Measurements from ENCODE around the gene EYS. TPM values are rescaled to one million over a fixed set of nuclear protein-coding genes. Genes with fewer than 3 reads are reported as not detected.

The EYS gene
- total and polyA plus RNA-seq, 4 donors = 0.08 to 0.63 (median 0.36) TPM

- Histone ChIP-seq H3K36me3 (ENCODE audit: control insufficient read depth in 4 of 4, insufficient read depth in 3 of 4, low read depth in 1 of 4, low read length in 3 of 4) (no peaks in the 10 kb centered on the region), H3K9ac (ENCODE audit: low read depth in 1 of 2, low read length in 2 of 2) (no peak overlapping the region), H3K4me1 (ENCODE audit: control insufficient read depth in 4 of 4, insufficient read depth in 4 of 4, low read length in 3 of 4) (peaks cover 0 to 14% (median 3%) of the 10 kb centered on the region in 4 donors), H3K4me3 (ENCODE audit: low read depth in 1 of 3, low read length in 3 of 3) (no peak overlapping the region), H3K27ac (ENCODE audit: low read depth in 1 of 2, low read length in 2 of 2) (no peak overlapping the region), H3K27me3 (ENCODE audit: control insufficient read depth in 4 of 4, insufficient read depth in 4 of 4, low read length in 3 of 4) (no peaks in the 10 kb centered on the region), H3K9me3 (ENCODE audit: control insufficient read depth in 4 of 4, low read length in 3 of 4) (no peaks in the 10 kb centered on the region)
- TF ChIP-seq YY1 (IDR thresholded peaks at IDR 0.05) = no peak
- DNase-seq (ENCODE audit: low spot score) = no peak
Measured at GRCh38 chr6:63745784-63746183, 1961.2 kb downstream of the EYS start.

DNA sequence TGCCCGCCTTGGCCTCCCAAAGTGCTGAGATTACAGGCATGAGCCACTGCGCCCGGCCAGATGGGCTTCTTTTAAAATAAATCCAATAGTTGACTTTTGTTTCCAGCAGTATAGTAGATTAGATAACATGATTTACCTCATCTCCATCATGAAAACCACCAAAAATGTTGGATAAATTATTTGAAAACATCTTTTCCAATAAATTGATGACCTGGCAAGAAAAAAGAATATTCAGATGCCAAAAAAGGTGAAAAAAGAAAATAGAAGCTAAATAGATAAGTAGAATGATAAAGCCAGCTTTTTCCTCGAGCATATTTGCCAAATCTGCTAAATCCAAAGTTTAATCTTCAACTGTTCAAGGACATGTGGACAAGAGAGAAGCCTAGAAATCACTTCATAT lies 1962.2 kb downstream of the EYS start:
- DNase-seq (ENCODE audit: low spot score) = no peak
- Histone ChIP-seq H3K4me3 (ENCODE audit: low read depth in 1 of 3, low read length in 3 of 3) (no peak overlapping the region), H3K36me3 (ENCODE audit: control insufficient read depth in 4 of 4, insufficient read depth in 3 of 4, low read depth in 1 of 4, low read length in 3 of 4) (no peaks in the 10 kb centered on the region), H3K27me3 (ENCODE audit: control insufficient read depth in 4 of 4, insufficient read depth in 4 of 4, low read length in 3 of 4) (no peaks in the 10 kb centered on the region), H3K9me3 (ENCODE audit: control insufficient read depth in 4 of 4, low read length in 3 of 4) (no peaks in the 10 kb centered on the region), H3K27ac (ENCODE audit: low read depth in 1 of 2, low read length in 2 of 2) (no peak overlapping the region), H3K4me1 (ENCODE audit: control insufficient read depth in 4 of 4, insufficient read depth in 4 of 4, low read length in 3 of 4) (peaks cover 0 to 14% (median 3%) of the 10 kb centered on the region in 4 donors), H3K9ac (ENCODE audit: low read depth in 1 of 2, low read length in 2 of 2) (no peak overlapping the region)
- WGBS = 73% methylated on average over 4 of the region's 4 CpGs
- TF ChIP-seq HNF4G (IDR thresholded peaks at IDR 0.05) (no peak), RAD21 (IDR thresholded peaks at IDR 0.05) (no peak), YY1 (IDR thresholded peaks at IDR 0.05) (no peak), JUND (IDR thresholded peaks at IDR 0.05) (no peak), TAF1 (conservative IDR thresholded peaks at IDR 0.05) (no peak), SP1 (IDR thresholded peaks at IDR 0.05) (no peak), HNF4A (conservative IDR thresholded peaks at IDR 0.05) (no peak), GABPA (IDR thresholded peaks at IDR 0.05 in 1 of 2, conservative IDR thresholded peaks at IDR 0.05 in 1 of 2) (no peak), MAX (IDR thresholded peaks at IDR 0.05) (no peak), REST (IDR thresholded peaks at IDR 0.05) (no peak), NR2F2 (IDR thresholded peaks at IDR 0.05) (no peak), ZBTB33 (IDR thresholded peaks at IDR 0.05) (no peak), FOXA2 (IDR thresholded peaks at IDR 0.05) (no peak), CTCF (IDR thresholded peaks at IDR 0.05; ENCODE audit: low read depth, low read length, missing input control) (no peak), EGR1 (IDR thresholded peaks at IDR 0.05; ENCODE audit: low read depth in 2 of 2) (no peak), FOXA1 (IDR thresholded peaks at IDR 0.05) (no peak), RXRA (IDR thresholded peaks at IDR 0.05) (no peak)
- TF ChIP-seq, protein P1, sequence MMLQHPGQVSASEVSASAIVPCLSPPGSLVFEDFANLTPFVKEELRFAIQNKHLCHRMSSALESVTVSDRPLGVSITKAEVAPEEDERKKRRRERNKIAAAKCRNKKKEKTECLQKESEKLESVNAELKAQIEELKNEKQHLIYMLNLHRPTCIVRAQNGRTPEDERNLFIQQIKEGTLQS (IDR thresholded peaks at IDR 0.05) = no peak
